K562 (cell line): ENCODE measurements around the gene TUBB6. TPM values are rescaled to one million over a fixed set of nuclear protein-coding genes. Genes with fewer than 3 reads are reported as not detected.

ENCODE experiments used
- ATF3 ChIP-seq, 2 experiments: fragments of 450-650 bp in 1 of 2; sonication (generic) in 1 of 2; formaldehyde crosslinking in 1 of 2; IDR thresholded peaks in 1 of 2; conservative IDR thresholded peaks in 1 of 2; 2 replicates each; pipeline versions ENCODE4 v1.6.1 to v1.8.1; 2016 to 2023; ENCODE audit warnings: mild to moderate bottlenecking in 2 of 2, moderate library complexity in 2 of 2, inconsistent platforms in 1 of 2, missing genetic modification reagents in 1 of 2
- BCOR ChIP-seq: fragments of 450-650 bp; IDR thresholded peaks from 2 replicates; pipeline ENCODE4 v1.6.1; 2016
- CBFA2T3 ChIP-seq: fragments of 450-650 bp; IDR thresholded peaks from 2 replicates; pipeline ENCODE4 v1.6.1; 2017
- DMBX1 ChIP-seq: fragments of 250-450 bp; sonication (Bioruptor Pico); IDR thresholded peaks from 2 replicates; pipeline ENCODE4 v1.8.0; 2022; ENCODE audit warnings: inconsistent platforms, mild to moderate bottlenecking, moderate library complexity, borderline replicate concordance
- DPF2 ChIP-seq: fragments of 450-650 bp; IDR thresholded peaks from 2 replicates; pipeline ENCODE4 v1.6.1; 2016
- EZH2 ChIP-seq: IDR thresholded peaks from 2 replicates; pipeline ENCODE4 v1.6.1; 2012; ENCODE audit warnings: low read depth, mild to moderate bottlenecking, inconsistent platforms, low read length, borderline replicate concordance
- FOS ChIP-seq: IDR thresholded peaks from 3 replicates; pipeline ENCODE4 v1.6.1; 2011; ENCODE audit not compliant: insufficient read length; ENCODE audit errors: extremely low read depth
- GTF2F1 ChIP-seq: IDR thresholded peaks from 2 replicates; pipeline ENCODE4 v1.6.1; 2011; ENCODE audit warnings: low read depth, low read length, improper control_type of control experiment
- HDAC1 ChIP-seq, 2 experiments: fragments of 450-650 bp; IDR thresholded peaks; 2 replicates each; pipeline ENCODE4 v1.6.1; 2016 to 2017; ENCODE audit warnings: inconsistent platforms in 1 of 2, mild to moderate bottlenecking in 1 of 2, moderate library complexity in 1 of 2
- MAFF ChIP-seq: IDR thresholded peaks from 2 replicates; pipeline ENCODE4 v1.6.1; 2012; ENCODE audit warnings: low read length, improper control_type of control experiment
- MTA2 ChIP-seq: fragments of 450-650 bp; IDR thresholded peaks from 2 replicates; pipeline ENCODE4 v1.6.1; 2016; ENCODE audit warnings: low read depth
- MTA3 ChIP-seq: fragments of 450-650 bp; formaldehyde crosslinking; IDR thresholded peaks from 2 replicates; pipeline ENCODE4 v1.6.1; 2017; ENCODE audit warnings: mild to moderate bottlenecking, borderline replicate concordance
- NCOA2 ChIP-seq, 2 experiments: fragments of 450-650 bp; IDR thresholded peaks; 2 replicates each; pipeline ENCODE4 v1.6.1; 2018; ENCODE audit warnings: mild to moderate bottlenecking in 2 of 2, moderate library complexity in 1 of 2; ENCODE audit not compliant: partially characterized antibody in 2 of 2
- NFRKB ChIP-seq: fragments of 450-650 bp; IDR thresholded peaks from 2 replicates; pipeline ENCODE4 v1.6.1; 2016; ENCODE audit warnings: low read depth
- NR2C1 ChIP-seq, 2 experiments: fragments of 450-650 bp; IDR thresholded peaks; 2 replicates each; pipeline ENCODE4 v1.6.1; 2017; ENCODE audit warnings: mild to moderate bottlenecking in 2 of 2, antibody characterized with exemption in 1 of 2, inconsistent platforms in 1 of 2, missing compliant biosample characterization in 1 of 2, missing genetic modification characterization in 1 of 2
- PBX2 ChIP-seq, 2 experiments: IDR thresholded peaks in 1 of 2; conservative IDR thresholded peaks in 1 of 2; 2 replicates each; pipeline ENCODE4 v1.6.1; 2016; ENCODE audit warnings: low read depth in 2 of 2, mild to moderate bottlenecking in 1 of 2, missing compliant biosample characterization in 1 of 2, missing genetic modification characterization in 1 of 2, moderate library complexity in 1 of 2
- PHF20 ChIP-seq: fragments of 450-650 bp; IDR thresholded peaks from 2 replicates; pipeline ENCODE4 v1.6.1; 2018; ENCODE audit not compliant: partially characterized antibody
- PTTG1 ChIP-seq: fragments of 450-650 bp; IDR thresholded peaks from 2 replicates; pipeline ENCODE4 v1.6.1; 2016; ENCODE audit warnings: low read depth, mild to moderate bottlenecking, missing genetic modification characterization, missing compliant biosample characterization
- RNF219 ChIP-seq: fragments of 250-450 bp; sonication (Bioruptor Pico); IDR thresholded peaks from 2 replicates; pipeline ENCODE4 v1.5.0; 2022; ENCODE audit warnings: mild to moderate bottlenecking
- SMARCA4 ChIP-seq: fragments of 450-650 bp; IDR thresholded peaks from 2 replicates; pipeline ENCODE4 v1.6.1; 2016
- SMARCE1 ChIP-seq: fragments of 450-650 bp; IDR thresholded peaks from 2 replicates; pipeline ENCODE4 v1.7.1; 2016; ENCODE audit warnings: mild to moderate bottlenecking
- TBL1XR1 ChIP-seq, 2 experiments: IDR thresholded peaks; 2 replicates each; pipeline ENCODE4 v1.6.1; 2012; ENCODE audit warnings: improper control_type of control experiment in 2 of 2, low read length in 2 of 2, mild to moderate bottlenecking in 1 of 2
- ZNF23 ChIP-seq: fragments of 250-450 bp; sonication (Bioruptor Pico); IDR thresholded peaks from 2 replicates; pipeline ENCODE4 v1.4.0; 2020; ENCODE audit warnings: mild to moderate bottlenecking
- polyA plus RNA-seq, 8 experiments: library from polyadenylated mRNA; depleted of rRNA in 4 of 8; stranded (reverse) in 5 of 8; unstranded in 3 of 8; fragments of >200 nt; fragmentation: Nextera tagmentation in 2 of 8; fragmentation: Illumina TruSeq in 1 of 8; extraction: Ambion mirVana in 2 of 8; extraction: Trizol in 1 of 8; gene quantifications; 2 replicates each; pipeline versions ENCODE4 v1.2.1 to v1.2.3, GENCODE V29; 2011 to 2014; ENCODE audit warnings: inconsistent platforms in 1 of 8, missing spikeins in 1 of 8
- total RNA-seq, 7 experiments: library from RNA; depleted of rRNA in 6 of 7; stranded (reverse); fragments of >200 nt in 6 of 7; fragmentation: Illumina TruSeq in 2 of 7; extraction: Trizol in 2 of 7; gene quantifications; 2 replicates each; pipeline versions ENCODE4 v1.2.1 to v1.2.3, GENCODE V29; 2011 to 2021; ENCODE audit warnings: low replicate concordance in 1 of 7

Gene TUBB6
- total and polyA plus RNA-seq, 9 of the 15 experiments (the other 6 are each of a cell fraction or from before 2014, with no cell fraction given) = 43.9 to 404 (median 81.1) TPM

- no peak for TF ChIP-seq PBX2 (CRISPR knock-in tag; IDR thresholded peaks at IDR 0.05; ENCODE audit: low read depth)
- peak; percentile 31; the same call in 1 of the 2 replicates for TF ChIP-seq PBX2 (tag; conservative IDR thresholded peaks at IDR 0.05; ENCODE audit: low read depth)
- TF ChIP-seq FOS = peak; percentile 44
- no peak for TF ChIP-seq TBL1XR1 (IDR thresholded peaks at IDR 0.05; ENCODE audit: low read length in 2 of 2)
- no peak for TF ChIP-seq NFRKB
- no peak for TF ChIP-seq PHF20
- TF ChIP-seq SMARCA4 = peak; percentile 95
- TF ChIP-seq GTF2F1 = no peak
- TF ChIP-seq DMBX1 (CRISPR knock-in tag) = peak; percentile 38; the same call in 1 of the 2 replicates
- TF ChIP-seq DPF2 = peak; percentile 93
- TF ChIP-seq ATF3 (IDR thresholded peaks at IDR 0.05) = peak; percentile 93
- 0 out of 2 replicates have a peak, but pooled peaks have one; percentile 52 for TF ChIP-seq ATF3 (CRISPR knock-in tag; conservative IDR thresholded peaks at IDR 0.05)
- peak in 1 of 2 experiments; percentile 70; a peak in 1 of 4 replicates for TF ChIP-seq HDAC1 (IDR thresholded peaks at IDR 0.05)
- no peak for TF ChIP-seq NCOA2 (IDR thresholded peaks at IDR 0.05; ENCODE audit: partially characterized antibody in 2 of 2)
- peak; percentile 61; the same call in 1 of the 2 replicates for TF ChIP-seq NR2C1 (IDR thresholded peaks at IDR 0.05)
- peak; percentile 59; the same call in 1 of the 2 replicates for TF ChIP-seq NR2C1 (tag; IDR thresholded peaks at IDR 0.05)
- no peak for TF ChIP-seq EZH2
- peak; percentile 43; the same call in 1 of the 2 replicates for TF ChIP-seq MAFF
- TF ChIP-seq MTA3 = no peak
- TF ChIP-seq SMARCE1 = peak; percentile 94
- TF ChIP-seq PTTG1 (tag) = no peak
- TF ChIP-seq ZNF23 (CRISPR knock-in tag) = 0 out of 2 replicates have a peak, but pooled peaks have one; percentile 54
- TF ChIP-seq CBFA2T3 = peak; percentile 80
- peak; percentile 73 for TF ChIP-seq MTA2
- no peak for TF ChIP-seq RNF219 (CRISPR knock-in tag)
- 0 out of 2 replicates have a peak, but pooled peaks have one; percentile 34 for TF ChIP-seq BCOR
These were observed 51.5 kb downstream of the TUBB6 start (continued) for GRCh38 chr18:12359515-12359927.
